GM12873 (cell line): ENCODE data around the gene MFSD6.

ENCODE experiments used
- TF ChIP-seq, protein P1 (sequence below): IDR thresholded peaks from 2 replicates; pipeline ENCODE4 v1.5.1; 2012; ENCODE audit warnings: low read depth, mild to moderate bottlenecking, moderate library complexity, low read length, control low read depth; ENCODE audit not compliant: insufficient read depth; ENCODE audit errors: missing control alignments

MFSD6 gene

DNA sequence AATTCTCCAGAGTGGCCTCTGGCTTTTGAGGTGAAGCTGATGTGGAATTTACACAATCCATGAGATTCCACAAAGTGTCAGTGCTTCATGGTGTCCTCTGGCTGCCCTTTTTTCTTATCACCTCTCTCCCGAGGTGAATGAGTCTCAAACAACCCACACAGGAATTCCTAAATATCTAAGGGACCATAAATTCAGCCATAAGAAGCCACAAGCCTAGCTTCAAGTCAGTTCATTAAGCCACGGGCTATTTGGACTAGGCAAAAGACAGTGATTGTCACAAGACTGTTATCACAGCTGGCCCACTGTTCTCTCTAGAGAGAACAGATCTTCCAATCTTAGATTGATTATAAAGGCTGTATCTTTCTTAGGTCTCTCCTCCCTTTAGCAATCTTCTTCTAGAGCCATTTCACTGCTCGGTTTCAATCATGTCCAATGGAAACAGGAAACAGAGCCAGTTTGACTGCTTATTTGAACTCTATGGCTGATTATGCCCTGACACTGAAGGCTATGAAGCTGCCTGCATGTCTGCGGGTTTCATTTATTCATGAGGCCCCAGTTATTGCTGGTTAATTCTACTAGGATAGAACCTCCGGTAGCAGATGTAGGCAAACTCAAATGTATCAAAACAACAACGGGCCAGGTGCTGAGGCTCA is 122.2 kb downstream of the MFSD6 start:
- TF ChIP-seq, protein P1, sequence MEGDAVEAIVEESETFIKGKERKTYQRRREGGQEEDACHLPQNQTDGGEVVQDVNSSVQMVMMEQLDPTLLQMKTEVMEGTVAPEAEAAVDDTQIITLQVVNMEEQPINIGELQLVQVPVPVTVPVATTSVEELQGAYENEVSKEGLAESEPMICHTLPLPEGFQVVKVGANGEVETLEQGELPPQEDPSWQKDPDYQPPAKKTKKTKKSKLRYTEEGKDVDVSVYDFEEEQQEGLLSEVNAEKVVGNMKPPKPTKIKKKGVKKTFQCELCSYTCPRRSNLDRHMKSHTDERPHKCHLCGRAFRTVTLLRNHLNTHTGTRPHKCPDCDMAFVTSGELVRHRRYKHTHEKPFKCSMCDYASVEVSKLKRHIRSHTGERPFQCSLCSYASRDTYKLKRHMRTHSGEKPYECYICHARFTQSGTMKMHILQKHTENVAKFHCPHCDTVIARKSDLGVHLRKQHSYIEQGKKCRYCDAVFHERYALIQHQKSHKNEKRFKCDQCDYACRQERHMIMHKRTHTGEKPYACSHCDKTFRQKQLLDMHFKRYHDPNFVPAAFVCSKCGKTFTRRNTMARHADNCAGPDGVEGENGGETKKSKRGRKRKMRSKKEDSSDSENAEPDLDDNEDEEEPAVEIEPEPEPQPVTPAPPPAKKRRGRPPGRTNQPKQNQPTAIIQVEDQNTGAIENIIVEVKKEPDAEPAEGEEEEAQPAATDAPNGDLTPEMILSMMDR: no peak

DNA sequence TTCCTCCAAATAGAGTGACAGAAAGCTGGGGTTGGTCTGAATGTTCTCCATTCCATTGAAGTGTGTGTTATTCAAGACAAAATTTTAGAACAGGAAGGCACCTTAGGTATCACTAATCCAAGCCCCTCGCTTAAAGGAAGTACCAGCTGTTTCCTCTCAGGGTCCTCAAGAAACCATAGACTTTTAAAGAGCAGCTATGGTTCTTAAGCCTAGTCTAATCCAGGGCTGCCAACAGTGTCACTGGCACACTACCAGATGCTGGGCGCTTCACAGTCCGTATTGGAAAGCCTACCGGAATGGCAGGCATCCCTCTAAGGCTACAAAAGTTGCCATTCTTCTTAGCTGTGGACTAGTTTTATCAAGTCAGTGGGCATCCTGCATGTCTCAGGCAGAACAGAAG is 124.4 kb downstream of the MFSD6 start:
- TF ChIP-seq, protein P1: no peak

DNA sequence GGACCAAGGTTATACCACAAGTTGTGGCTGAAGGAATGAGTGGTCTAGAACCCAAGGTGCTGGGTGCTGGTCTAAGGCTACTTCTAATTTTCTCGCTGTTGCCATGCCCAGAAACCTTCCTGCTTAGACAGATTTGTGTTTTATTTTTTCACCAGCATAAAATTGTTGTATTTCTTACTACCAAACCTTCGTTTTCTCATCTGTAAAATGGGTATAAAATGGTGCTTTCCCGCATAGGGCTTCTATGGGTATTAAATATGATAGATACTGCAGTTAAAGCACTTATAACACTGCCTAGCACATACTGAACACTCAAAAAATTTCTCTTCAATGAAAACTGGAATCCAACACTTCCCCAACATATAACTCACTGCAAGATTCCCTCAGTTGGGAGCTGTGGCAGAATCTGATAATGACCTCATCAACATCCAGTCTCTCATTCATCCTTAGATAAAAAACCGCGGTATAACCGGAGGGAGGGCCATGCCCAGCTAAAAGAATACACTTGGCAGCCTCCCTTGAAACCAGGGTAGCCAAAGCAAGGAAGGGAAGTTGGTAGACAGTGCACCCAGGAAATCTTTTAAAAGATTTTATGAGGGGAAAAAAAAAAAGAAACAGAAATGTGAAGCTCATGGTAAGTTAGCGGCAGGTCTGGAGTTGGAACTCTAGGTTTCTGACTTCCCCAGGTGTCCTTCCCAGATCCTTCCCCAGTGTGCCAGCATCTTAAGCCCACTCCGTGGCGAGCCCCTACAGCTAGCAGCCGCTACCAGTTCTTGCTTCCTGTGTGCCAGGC is 125.2 kb downstream of the MFSD6 start:
- TF ChIP-seq, protein P1: no peak

DNA sequence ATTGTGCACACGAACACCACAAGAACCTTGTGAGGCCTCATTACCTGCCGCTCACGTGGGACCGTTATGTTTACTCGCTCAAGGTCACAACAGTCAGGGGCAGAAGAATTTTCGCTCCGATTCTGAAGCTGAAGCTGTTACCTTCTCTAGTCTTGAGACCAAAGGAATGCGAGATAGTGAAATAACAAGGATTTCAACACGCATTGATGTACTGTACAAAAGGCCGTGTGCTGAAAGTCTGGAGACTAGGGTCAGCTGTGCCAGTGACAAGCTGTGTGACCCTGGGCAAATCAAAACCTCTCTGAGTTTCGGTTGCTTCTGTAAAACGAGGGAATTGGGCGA is 125.8 kb downstream of the MFSD6 start:
- TF ChIP-seq, protein P1: no peak

DNA sequence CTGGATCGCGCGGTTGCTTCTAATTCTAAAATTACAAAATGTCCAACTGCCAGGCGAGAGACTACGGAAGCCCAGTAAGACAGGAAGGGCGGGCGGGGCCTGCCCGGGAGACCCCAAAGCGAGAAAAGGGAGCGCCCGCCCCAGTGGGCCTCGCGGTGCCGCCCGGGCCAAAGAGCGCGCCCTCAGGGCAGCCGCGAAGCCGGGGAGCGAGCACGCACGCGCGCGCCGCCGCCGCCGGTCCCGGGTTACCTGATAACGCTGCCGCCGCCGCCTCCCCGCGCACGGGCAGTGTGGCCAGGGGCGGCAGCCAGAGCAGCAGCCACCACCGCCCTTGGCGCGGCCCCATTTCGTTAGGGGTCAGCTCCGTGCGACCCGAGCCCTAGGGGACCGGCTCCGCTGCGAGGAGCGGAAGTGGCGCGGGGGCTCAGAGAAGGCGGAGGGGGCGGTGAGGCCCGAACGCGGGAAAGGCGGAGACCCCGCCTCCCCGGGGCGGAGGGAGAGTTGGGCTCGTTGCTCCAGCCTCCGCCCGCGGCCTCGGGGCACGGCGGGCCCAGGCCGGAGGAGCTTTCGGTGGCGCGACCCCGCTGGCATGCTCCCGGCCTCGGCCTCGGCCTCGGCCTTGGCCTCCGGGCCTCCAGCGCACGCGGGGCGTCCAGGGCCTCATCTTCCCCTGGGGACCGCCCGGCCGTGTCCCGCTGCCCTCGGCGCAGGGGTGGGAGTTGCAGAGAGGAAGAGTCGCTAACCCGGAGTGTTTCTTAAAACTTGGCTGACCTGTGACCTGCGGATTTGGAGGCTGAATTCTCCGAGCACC is 126.4 kb downstream of the MFSD6 start, which contains the start of gene NEMP2:
Gene NEMP2, minus strand, starts transcription at position 413 of the 811 bp plus-strand sequence. Its CDS starts 67 bp downstream, at position 346.
- TF ChIP-seq, protein P1: no peak

DNA sequence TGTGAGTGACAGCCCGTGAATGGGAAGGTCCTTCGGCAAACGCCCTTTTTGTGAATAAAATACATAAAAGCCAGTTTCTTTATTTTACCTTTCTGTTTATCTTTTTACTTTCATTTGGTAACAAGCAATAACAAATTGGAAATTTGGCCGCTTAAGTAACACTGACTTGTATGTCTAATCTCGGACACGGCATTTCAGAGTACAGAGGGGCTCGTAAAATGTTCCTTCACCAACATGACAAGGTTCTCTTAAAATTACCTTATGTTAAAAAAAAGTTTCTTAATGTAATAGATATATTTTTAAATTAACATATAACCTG is 126.9 kb downstream of the MFSD6 start:
- TF ChIP-seq, protein P1: no peak

DNA sequence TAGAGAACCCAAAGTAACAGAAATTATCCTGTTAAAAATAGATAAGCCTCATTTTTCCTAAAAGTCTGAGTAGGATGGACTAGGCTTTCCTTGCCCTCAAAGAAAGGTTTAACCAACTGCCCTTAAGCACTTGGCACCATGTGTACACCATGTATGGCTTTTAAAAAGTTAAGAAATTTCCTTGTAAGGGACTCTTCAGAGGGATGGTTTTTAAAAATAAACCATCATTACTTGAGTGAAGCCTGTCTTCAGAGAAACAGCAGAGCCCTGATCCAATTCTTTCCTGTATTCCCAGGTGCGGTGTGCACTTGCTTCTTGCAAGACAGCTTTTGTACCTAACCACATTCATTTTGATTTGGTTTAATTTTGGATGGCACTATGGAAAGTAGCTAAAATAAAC is 127.4 kb downstream of the MFSD6 start:
- TF ChIP-seq, protein P1: no peak
